ENCODE results near the gene PDSS2. TPM values are rescaled to one million over a fixed set of nuclear protein-coding genes. Genes with fewer than 3 reads are reported as not detected.
"Not testable (repeated sequence)": the region's sequence is repeated elsewhere in the genome, so short reads cannot be mapped to it uniquely, and the experiment has no call there.

The PDSS2 gene
- total and polyA plus RNA-seq, 4 donors = 6.6 to 19.8 (median 15.6) TPM

DNA sequence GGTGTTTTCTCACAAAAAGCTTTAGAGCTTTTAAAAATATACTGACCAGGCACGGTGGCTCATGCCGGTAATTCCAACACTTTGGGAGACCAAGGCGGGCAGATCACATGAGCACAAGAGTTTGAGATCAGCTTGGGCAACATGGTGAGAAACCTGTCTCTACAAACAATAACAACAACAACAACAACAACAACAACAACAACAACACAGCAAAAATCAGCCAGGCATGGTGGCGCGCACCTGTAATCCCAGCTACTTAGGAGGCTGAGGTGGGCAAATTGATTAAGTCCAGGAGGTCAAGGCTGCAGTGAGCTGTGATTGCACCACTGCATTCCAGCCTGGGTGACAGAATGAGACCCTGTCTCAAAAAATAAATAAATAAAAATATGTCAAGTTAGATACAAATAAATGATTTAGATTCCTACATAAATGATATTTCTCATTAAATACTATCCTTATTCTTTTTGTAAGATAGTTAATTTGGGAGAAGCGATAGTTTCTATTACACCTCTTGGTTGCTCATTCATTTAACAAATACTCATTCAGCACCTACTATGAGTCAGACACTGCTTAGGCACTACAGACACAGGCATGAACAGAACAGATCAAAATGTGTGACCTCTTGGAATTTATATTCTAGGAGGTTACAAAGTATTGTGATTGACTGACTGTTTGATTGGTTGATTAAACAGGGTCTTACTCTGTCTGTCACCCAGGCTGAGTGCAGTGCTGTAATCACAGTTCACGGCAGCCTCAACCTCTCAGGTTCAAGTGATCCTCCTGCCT, 260.5 kb downstream of the PDSS2 start:
- Histone ChIP-seq H3K9me3 (ENCODE audit: control insufficient read depth in 4 of 4, insufficient read depth in 3 of 4, low read length in 3 of 4) (no peaks in the 10 kb centered on the region), H3K27ac (ENCODE audit: low read depth in 1 of 2, low read length in 1 of 2) (no peak overlapping the region), H3K4me3 (no peak overlapping the region), H3K36me3 (ENCODE audit: control insufficient read depth in 4 of 4, insufficient read depth in 4 of 4, low read length in 4 of 4) (peaks cover 0 to 4% (median 2%) of the 10 kb centered on the region in 4 donors), H3K4me1 (ENCODE audit: control insufficient read depth in 5 of 5, insufficient read depth in 5 of 5, low read length in 5 of 5) (no peaks in the 10 kb centered on the region), H3K27me3 (ENCODE audit: control insufficient read depth in 3 of 3, insufficient read depth in 3 of 3, low read length in 2 of 3) (no peaks in the 10 kb centered on the region), H3K9ac (ENCODE audit: insufficient read depth in 1 of 2, low read length in 2 of 2) (no peak overlapping the region)
- DNase-seq = no peak
- ATAC-seq (ENCODE audit: insufficient read depth, low FRiP score) = no peak
- TF ChIP-seq, protein P1, sequence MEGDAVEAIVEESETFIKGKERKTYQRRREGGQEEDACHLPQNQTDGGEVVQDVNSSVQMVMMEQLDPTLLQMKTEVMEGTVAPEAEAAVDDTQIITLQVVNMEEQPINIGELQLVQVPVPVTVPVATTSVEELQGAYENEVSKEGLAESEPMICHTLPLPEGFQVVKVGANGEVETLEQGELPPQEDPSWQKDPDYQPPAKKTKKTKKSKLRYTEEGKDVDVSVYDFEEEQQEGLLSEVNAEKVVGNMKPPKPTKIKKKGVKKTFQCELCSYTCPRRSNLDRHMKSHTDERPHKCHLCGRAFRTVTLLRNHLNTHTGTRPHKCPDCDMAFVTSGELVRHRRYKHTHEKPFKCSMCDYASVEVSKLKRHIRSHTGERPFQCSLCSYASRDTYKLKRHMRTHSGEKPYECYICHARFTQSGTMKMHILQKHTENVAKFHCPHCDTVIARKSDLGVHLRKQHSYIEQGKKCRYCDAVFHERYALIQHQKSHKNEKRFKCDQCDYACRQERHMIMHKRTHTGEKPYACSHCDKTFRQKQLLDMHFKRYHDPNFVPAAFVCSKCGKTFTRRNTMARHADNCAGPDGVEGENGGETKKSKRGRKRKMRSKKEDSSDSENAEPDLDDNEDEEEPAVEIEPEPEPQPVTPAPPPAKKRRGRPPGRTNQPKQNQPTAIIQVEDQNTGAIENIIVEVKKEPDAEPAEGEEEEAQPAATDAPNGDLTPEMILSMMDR (IDR thresholded peaks at IDR 0.05; ENCODE audit: control extremely low read depth, extremely low read depth) = no peak
- WGBS, 2 donors = 98% methylated on average over 7 of the region's 7 CpGs

DNA sequence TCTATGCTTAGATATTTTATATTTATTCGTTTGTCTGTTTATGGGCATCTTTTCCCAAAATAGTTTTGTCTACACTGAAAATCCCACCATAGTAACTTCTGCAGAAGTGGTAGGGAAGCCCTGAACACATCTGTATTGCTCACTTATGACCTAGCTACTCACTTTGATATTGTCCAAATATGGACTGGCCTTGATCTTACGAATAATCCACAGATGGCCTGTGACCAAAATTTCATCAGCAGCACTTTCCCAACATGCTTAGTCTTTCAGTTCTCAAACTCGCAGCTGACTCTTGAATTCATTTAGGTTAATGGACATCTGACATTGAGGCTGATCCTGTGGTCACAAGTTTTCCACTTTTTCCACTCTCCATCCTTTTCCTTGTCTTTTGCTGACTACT, 263.2 kb downstream of the PDSS2 start:
- Histone ChIP-seq H3K27me3 (ENCODE audit: control insufficient read depth in 3 of 3, insufficient read depth in 3 of 3, low read length in 2 of 3) (no peaks in the 10 kb centered on the region), H3K36me3 (ENCODE audit: control insufficient read depth in 4 of 4, insufficient read depth in 4 of 4, low read length in 4 of 4) (peaks cover 0 to 7% (median 4%) of the 10 kb centered on the region in 4 donors), H3K27ac (ENCODE audit: low read depth in 1 of 2, low read length in 1 of 2) (no peak overlapping the region), H3K4me1 (ENCODE audit: control insufficient read depth in 5 of 5, insufficient read depth in 5 of 5, low read length in 5 of 5) (peaks cover 0 to 3% (median 0%) of the 10 kb centered on the region in 5 donors), H3K9ac (ENCODE audit: insufficient read depth in 1 of 2, low read length in 2 of 2) (no peak overlapping the region), H3K9me3 (ENCODE audit: control insufficient read depth in 4 of 4, insufficient read depth in 3 of 4, low read length in 3 of 4) (no peaks in the 10 kb centered on the region), H3K4me3 (no peak overlapping the region)
- DNase-seq (no peak), ATAC-seq (ENCODE audit: insufficient read depth, low FRiP score) (no peak)
- TF ChIP-seq, protein P1 (IDR thresholded peaks at IDR 0.05; ENCODE audit: control extremely low read depth, extremely low read depth) = no peak
- WGBS, 2 donors = 79 to 89% methylated on average over 3 of the region's 3 CpGs

DNA sequence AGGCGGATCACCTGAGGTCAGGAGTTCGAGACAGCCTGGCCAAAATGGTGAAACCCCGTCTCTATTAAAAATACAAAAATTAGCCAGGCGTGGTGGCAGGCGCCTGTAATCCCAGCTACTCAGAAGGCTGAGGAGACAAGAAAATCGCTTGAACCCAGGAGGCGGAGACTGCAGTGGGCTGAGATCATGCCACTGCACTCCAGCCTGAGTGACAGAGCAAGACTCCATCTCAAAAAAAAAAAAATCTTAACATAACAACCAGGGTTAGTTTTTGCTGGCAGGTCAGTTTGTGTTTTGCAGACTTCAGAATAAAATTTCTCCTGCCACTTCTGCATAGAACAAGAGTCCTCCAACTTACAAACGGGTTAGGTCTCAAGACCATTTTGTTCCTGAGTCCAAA, 264.6 kb downstream of the PDSS2 start:
- not testable (repeated sequence) for H3K36me3 ChIP-seq (ENCODE audit: control insufficient read depth in 4 of 4, insufficient read depth in 4 of 4, low read length in 4 of 4); H3K4me1 ChIP-seq (ENCODE audit: control insufficient read depth in 5 of 5, insufficient read depth in 5 of 5, low read length in 5 of 5); ATAC-seq (ENCODE audit: insufficient read depth, low FRiP score); H3K4me3 ChIP-seq; H3K9me3 ChIP-seq (ENCODE audit: control insufficient read depth in 4 of 4, insufficient read depth in 3 of 4, low read length in 3 of 4); DNase-seq; H3K27ac ChIP-seq (ENCODE audit: low read depth in 1 of 2, low read length in 1 of 2); H3K27me3 ChIP-seq (ENCODE audit: control insufficient read depth in 3 of 3, insufficient read depth in 3 of 3, low read length in 2 of 3); H3K9ac ChIP-seq (ENCODE audit: insufficient read depth in 1 of 2, low read length in 2 of 2)
- WGBS, 2 donors = 83 to 92% methylated on average over 8 of the region's 8 CpGs

DNA sequence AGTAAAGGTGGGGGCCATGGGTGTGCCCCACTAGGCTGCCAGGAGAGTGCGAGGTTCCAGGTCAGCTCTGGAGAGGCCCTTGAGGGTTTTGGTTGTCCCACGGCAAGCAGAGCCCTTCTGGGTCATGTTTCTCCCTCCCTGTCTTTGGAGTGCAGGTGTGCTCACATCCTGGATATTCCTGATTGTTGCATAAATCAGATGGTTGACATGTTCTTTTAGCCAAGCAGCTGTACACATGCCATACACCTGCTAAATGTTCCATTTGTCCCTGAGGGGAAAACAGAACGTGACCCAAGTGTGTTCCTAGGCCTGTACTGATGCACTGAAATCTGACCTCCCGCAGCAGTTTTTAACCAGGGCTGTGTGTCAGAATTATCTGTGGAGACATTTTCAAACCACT, 266.5 kb downstream of the PDSS2 start:
- Histone ChIP-seq H3K9ac (ENCODE audit: insufficient read depth in 1 of 2, low read length in 2 of 2) (no peak overlapping the region), H3K9me3 (ENCODE audit: control insufficient read depth in 4 of 4, insufficient read depth in 3 of 4, low read length in 3 of 4) (no peaks in the 10 kb centered on the region), H3K27ac (ENCODE audit: low read depth in 1 of 2, low read length in 1 of 2) (peak overlapping the region in 1 of 2 donors; percentile 31), H3K27me3 (ENCODE audit: control insufficient read depth in 3 of 3, insufficient read depth in 3 of 3, low read length in 2 of 3) (no peaks in the 10 kb centered on the region), H3K4me3 (no peak overlapping the region), H3K36me3 (ENCODE audit: control insufficient read depth in 4 of 4, insufficient read depth in 4 of 4, low read length in 4 of 4) (peaks cover 0 to 9% (median 4%) of the 10 kb centered on the region in 4 donors), H3K4me1 (ENCODE audit: control insufficient read depth in 5 of 5, insufficient read depth in 5 of 5, low read length in 5 of 5) (peaks cover 0 to 4% (median 0%) of the 10 kb centered on the region in 5 donors)
- DNase-seq (no peak), ATAC-seq (ENCODE audit: insufficient read depth, low FRiP score) (no peak)
- TF ChIP-seq, protein P1 (IDR thresholded peaks at IDR 0.05; ENCODE audit: control extremely low read depth, extremely low read depth) = no peak
- WGBS, 2 donors = 65 to 82% methylated on average over 4 of the region's 4 CpGs

Data from lung (tissue), 12 donors.